Femur (tissue), 1 donor: ENCODE measurements around the gene PATZ1.

ENCODE experiments used
- DNase-seq: peaks from one replicate; pipeline ENCODE4 v3.0.0-alpha.2; 2017

Gene PATZ1

DNA sequence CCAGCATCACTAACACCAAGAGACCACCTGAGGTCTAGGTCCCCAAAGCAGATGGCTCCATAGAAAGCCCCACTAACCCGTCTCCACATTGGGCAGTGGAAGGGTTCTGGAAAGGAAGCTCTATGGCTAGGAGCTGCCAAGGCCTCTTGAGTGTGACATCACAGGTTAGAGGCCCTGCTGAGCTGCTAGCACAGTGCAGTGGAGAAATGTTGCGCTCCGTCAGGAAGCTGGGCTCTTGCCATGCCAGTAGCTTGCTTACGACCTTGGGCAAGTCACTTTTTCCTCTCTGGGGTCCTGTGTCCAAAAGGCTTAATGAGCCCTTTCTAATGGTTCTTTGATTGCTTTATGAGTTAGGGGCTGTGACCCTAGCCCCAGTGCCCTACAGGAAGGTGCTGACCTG lies 64.4 kb downstream of the PATZ1 start:
- no peak for DNase-seq

GRCh38 chr22:31279821-31280505 lies 66.2 kb downstream of the PATZ1 start:
- no peak for DNase-seq

GRCh38 chr22:31279327-31279669 lies 66.8 kb downstream of the PATZ1 start:
- no peak for DNase-seq

GRCh38 chr22:31278626-31279326 lies 67.4 kb downstream of the PATZ1 start:
- no peak for DNase-seq

DNA sequence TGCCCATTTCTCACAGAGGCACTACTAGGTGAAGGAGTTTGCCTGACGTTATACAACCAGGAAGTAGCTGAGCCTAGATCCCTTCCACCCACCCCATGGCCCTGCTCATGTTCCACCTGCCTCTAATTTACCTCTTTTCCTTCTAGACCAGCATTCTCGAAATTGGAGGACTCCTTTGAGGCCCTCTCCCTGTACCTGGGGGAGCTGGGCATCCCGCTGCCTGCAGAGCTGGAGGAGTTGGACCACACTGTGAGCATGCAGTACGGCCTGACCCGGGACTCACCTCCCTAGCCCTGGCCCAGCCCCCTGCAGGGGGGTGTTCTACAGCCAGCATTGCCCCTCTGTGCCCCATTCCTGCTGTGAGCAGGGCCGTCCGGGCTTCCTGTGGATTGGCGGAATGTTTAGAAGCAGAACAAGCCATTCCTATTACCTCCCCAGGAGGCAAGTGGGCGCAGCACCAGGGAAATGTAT lies 68.0 kb downstream of the PATZ1 start:
- no peak for DNase-seq

DNA sequence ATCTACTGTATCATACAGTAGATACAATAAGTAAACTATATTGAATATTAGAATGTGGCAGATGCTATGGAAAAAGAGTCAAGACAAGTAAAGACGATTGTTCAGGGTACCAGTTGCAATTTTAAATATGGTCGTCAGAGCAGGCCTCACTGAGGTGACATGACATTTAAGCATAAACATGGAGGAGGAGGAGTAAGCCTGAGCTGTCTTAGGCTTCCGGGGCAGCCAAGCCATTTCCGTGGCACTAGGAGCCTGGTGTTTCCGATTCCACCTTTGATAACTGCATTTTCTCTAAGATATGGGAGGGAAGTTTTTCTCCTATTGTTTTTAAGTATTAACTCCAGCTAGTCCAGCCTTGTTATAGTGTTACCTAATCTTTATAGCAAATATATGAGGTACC lies 68.4 kb downstream of the PATZ1 start:
- no peak for DNase-seq

DNA sequence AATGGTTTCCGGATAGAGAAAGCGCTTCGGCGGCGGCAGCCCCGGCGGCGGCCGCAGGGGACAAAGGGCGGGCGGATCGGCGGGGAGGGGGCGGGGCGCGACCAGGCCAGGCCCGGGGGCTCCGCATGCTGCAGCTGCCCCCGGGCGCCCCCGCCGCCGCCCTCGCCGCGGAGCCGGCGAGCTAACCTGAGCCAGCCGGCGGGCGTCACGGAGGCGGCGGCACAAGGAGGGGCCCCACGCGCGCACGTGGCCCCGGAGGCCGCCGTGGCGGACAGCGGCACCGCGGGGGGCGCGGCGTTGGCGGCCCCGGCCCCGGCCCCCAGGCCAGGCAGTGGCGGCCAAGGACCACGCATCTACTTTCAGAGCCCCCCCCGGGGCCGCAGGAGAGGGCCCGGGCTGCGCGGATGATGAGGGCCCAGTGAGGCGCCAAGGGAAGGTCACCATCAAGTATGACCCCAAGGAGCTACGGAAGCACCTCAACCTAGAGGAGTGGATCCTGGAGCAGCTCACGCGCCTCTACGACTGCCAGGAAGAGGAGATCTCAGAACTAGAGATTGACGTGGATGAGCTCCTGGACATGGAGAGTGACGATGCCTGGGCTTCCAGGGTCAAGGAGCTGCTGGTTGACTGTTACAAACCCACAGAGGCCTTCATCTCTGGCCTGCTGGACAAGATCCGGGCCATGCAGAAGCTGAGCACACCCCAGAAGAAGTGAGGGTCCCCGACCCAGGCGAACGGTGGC lies 69.5 kb downstream of the PATZ1 start:
- no peak for DNase-seq
